ENCODE measurements around the gene MFN2. TPM values are rescaled to one million over a fixed set of nuclear protein-coding genes. Genes with fewer than 3 reads are reported as not detected.
"Not testable (repeated sequence)": the region's sequence is repeated elsewhere in the genome, so short reads cannot be mapped to it uniquely, and the experiment has no call there.

MFN2 gene
- total RNA-seq, 1 donor from 2014 or later = 71.1 TPM

- DNase-seq (ENCODE audit: low spot score) = no peak
Measured at GRCh38 chr1:12022036-12022435, 41.8 kb downstream of the MFN2 start.

- no peak for DNase-seq (ENCODE audit: low spot score)
Measured at GRCh38 chr1:12026586-12026985, 46.3 kb downstream of the MFN2 start.

- DNase-seq (ENCODE audit: low spot score) = no peak
Measured at GRCh38 chr1:12028248-12028647, 48.0 kb downstream of the MFN2 start.

DNA sequence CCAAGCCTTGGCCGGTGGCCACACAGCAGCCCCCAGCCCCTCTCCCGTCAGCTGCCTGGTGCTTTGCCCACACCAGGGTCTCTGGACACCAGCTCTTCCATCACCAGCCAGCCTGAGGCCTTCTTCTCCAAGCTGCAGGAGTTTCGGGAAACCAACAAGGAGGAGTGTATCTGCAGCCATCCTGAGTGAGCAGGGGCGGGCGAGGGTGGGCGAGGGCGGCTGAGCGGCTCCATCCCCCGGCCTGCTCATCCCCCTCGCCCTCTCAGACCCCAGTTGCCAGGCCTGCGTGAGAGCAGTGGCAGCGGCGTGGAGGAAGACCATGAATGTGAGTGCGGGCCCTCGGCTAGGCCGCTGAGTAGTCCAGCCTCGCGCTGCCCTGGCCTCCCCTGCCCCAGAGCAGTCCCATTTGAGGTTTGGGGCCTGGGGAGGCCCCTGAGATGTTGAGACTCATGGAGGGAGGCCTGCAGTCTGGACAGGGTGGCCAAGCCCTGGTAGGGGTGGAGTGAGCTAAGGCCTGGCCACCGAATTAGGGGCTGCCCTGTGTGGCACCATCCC is 48.8 kb downstream of the MFN2 start:
- DNase-seq (ENCODE audit: low spot score) = no peak

- DNase-seq (ENCODE audit: low spot score) = no peak
Measured at GRCh38 chr1:12029720-12030339, 49.6 kb downstream of the MFN2 start.

DNA sequence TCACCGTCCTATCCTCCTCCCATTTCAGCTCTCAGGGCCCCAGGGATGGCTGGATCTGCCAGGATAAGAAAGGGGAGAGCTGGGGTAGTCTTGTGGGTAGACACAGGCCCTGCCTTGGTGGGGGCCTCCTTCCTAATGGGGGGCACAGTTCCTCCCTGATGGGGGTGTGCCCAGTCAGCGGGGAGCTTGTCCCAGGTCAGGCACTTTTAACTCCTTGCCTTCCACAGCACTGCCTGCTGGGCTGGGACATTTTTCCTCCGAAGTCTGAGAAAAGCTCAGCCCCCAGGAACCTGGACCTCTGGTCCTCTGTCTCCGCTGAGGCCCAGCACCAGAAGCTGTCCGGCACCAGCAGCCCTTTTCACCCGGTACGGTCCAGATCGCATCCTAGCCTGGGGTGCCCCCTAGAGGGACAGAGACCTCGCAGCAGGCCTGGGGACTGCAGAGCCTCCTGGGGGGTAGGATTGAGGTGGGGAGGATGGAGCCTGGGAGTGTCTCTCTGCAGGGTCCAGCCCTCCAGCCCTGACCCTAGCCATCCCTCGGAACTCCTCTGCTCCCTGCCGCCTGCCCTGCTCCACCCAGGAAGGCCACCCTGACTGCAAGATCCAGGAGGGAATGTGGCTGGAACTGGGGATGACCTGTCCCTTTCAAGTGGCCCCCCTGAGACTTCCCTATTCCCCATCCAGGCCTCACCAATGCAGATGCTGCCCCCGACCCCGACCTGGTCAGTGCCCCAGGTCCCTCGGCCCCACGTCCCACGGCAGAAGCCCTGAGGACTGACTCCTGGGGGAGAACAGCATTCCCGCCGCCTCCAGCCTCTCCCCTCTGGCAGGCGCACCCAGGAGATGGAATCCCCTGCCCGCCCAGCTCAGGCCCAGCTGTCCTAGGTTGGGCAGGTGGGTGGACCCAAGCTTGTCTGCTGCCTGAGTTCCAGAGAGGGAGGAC is 51.1 kb downstream of the MFN2 start:
- DNase-seq (ENCODE audit: low spot score) = no peak

GRCh38 chr1:12032161-12032621 is 51.9 kb downstream of the MFN2 start:
- no peak for DNase-seq (ENCODE audit: low spot score)

GRCh38 chr1:12033441-12033840 is 53.2 kb downstream of the MFN2 start:
- DNase-seq (ENCODE audit: low spot score) = not testable (repeated sequence)

DNA sequence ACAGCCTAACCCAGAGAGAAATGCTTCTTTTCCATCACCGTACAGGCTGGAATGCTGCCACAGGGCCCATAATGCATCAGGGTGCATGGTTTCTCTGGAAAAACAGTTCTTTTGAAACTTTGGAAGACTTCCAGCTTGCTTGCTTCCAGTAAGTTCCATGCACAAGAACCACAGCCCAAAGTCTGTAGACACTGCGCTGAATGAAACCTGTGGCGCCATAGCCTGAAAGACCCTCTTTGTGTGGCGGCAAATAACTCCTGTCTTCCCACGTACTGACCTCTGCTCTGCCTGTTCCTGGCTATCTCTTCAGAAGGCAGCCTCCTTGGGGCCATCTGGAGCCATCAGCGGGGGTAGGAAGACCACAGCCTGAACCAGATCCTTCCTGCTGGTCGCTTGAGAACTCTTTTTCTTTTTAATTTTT is 54.1 kb downstream of the MFN2 start:
- DNase-seq (ENCODE audit: low spot score) = no peak

DNA sequence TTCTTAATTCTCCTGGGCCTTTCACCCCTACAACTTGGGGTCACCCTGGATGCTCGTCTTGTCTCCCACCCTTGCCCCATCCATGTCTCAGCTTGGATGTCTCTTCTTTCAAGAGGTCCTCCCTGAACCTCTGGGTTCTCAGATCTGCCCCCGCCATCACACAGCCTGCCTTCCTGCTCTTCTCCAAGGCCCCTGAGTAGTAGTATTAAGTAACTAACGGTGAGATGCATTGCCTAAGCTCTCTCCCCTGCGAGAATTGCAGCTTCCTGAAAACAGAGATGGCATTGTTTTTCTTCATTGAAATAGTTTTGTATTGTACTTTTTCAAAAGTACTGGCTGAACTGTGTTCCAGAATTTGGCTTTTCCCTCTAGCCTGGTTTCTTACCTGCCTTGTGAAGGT is 55.1 kb downstream of the MFN2 start:
- DNase-seq (ENCODE audit: low spot score) = no peak

GRCh38 chr1:12037486-12038355 is 57.5 kb downstream of the MFN2 start:
- no peak for DNase-seq (ENCODE audit: low spot score)

DNA sequence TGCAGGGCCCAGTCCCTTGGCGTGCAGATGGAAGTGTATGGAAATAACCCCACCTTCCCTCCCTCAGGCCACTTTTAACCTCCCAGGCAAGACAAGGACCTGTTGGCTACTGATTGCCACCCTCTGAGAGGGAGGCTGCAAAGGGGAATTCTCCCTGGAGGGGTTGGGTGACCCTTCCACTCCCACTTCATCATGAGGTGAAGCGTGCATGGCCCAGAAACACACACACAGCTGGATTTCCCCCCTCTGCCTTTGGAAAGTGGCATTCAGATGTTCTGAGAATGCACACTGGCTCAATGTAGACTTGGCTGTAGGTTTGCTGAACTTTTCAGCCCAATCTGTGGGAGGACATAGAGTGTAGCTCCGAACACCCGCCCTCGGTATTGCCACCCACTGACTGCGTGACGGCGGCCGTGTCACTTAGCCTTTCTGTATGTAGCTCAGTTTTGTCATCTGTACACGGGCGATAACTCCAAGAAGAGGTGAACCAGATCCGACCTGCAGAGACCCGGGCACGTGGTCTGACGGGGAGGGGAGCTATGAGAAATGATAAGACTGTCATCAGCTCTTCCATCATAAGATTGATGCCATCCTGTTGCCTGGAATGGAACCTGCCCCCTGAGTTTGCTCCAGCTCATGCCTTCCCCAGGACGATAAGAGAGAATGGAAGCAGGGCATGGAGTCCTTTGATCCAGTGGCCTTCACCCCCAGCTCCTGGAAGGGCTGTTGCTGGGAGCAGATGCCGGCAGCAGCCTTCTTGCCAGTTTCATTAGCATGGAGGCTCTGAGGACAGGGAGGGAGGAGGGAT is 58.3 kb downstream of the MFN2 start:
- no peak for DNase-seq (ENCODE audit: low spot score)

DNA sequence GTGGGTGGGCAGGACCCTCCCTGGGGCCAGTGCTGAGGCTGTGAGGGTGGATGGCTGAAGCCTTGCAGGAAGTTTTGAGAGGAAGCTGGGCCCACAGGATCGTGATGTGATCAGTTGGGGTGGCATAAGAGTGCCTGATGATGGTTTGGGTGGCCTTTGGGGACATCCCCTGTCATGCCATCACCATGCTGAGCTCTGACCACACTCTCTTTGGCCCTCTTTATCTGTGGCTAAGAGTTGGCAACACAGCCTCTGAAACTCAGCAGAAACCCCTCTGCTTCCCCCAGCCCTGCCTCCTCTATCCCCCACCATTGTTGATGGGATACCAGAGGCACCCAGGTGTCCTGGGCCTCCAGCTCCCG is 58.9 kb downstream of the MFN2 start:
- DNase-seq (ENCODE audit: low spot score) = no peak

GRCh38 chr1:12039824-12040456 is 59.7 kb downstream of the MFN2 start:
- not testable (repeated sequence) for DNase-seq (ENCODE audit: low spot score)

- no peak for DNase-seq (ENCODE audit: low spot score)
Measured at GRCh38 chr1:12040457-12041051, 60.3 kb downstream of the MFN2 start.

DNA sequence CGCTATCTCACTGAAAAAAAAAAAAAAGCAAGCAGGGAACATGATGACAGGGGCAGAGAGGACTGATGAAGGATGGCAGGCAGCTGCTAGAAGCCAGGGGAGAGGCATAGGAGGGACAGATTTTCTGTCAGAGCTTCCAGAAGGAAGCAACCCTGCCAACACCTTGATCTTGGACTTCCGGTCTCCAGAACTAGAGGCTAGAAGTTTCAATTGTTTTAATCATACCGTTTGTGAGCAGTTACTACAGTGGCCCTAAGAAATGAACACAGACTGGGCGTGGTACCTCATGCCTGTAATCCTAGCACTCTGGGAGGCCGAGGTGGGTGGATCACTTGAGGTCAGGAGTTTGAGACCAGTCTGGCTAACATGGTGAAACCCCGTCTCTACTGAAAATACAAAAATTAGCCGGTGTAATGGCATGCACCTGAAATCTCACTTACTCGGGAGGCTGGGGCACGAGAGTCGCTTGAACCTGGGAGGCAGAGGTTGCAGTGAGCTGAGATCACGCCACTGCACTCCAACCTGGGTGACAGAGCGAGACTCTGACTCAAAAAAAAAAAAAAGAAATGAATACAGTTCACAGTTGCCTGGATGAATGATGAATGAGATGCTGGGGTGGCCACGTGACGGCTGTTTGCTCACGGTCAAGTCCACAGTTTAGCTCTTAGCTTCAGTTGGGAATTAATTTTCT is 64.1 kb downstream of the MFN2 start:
- DNase-seq (ENCODE audit: low spot score) = not testable (repeated sequence)

GRCh38 chr1:12046749-12047119 is 66.5 kb downstream of the MFN2 start:
- no peak for DNase-seq (ENCODE audit: low spot score)

DNA sequence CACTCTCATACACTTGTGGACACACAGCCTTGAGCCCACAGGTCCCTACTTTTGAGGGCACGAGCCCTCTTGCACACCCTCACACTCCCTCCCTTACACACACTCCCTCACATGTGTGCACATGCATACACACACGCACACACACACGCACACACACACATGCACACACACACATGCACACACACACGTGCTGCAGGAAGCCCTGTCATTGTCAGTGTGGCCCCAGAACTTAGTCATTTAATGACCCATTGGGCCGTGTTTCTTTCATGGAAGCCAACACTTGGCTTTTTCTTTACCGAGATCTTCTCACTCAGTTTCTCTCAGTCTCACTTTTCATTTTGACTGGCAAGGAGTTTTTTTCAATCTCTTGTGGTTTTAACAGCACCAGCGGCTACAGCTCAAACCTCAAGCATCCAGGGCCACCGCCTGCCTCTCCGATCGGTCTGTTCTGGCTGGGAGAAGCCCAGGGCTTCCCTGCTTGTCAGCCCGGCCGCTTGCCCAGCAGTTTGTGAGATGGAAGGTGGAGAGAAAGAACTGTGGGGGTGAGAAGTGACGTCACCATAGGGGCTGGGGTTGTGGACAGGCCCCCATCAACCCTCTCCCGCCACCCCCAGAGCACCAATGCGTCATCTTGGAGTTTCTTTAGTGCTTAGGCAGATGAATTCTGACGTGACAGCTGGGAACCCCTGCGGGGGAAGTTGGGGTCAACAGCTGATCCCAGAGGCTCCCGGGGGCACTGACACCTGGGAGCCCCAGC is 67.1 kb downstream of the MFN2 start:
- no peak for DNase-seq (ENCODE audit: low spot score)

GRCh38 chr1:12048372-12048771 is 68.1 kb downstream of the MFN2 start:
- no peak for DNase-seq (ENCODE audit: low spot score)

Measured in mucosa of gallbladder (tissue), 1 donor.